ENCODE data around the gene QTRT2.

- TF ChIP-seq CTCF (conservative IDR thresholded peaks at IDR 0.05; ENCODE audit: low read length) (no peak), EZH2phosphoT487 (IDR thresholded peaks at IDR 0.05; ENCODE audit: borderline replicate concordance, low read depth, low read length) (no peak)
These were observed 23.2 kb downstream of the QTRT2 start for GRCh38 chr3:114079761-114080160.

Data from OCI-LY7 (cell line).